Measurements from ENCODE around the gene CAPN7.

CAPN7 gene

GRCh38 chr3:15297608-15298350 lies 91.7 kb downstream of the CAPN7 start:
- no peak for DNase-seq (ENCODE audit: low read depth in 3 of 3)

GRCh38 chr3:15298504-15298903 lies 92.5 kb downstream of the CAPN7 start:
- no peak for DNase-seq (ENCODE audit: low read depth in 3 of 3)

- no peak for DNase-seq (ENCODE audit: low read depth in 3 of 3)
Measured at GRCh38 chr3:15299036-15299435, 93.0 kb downstream of the CAPN7 start.

DNA sequence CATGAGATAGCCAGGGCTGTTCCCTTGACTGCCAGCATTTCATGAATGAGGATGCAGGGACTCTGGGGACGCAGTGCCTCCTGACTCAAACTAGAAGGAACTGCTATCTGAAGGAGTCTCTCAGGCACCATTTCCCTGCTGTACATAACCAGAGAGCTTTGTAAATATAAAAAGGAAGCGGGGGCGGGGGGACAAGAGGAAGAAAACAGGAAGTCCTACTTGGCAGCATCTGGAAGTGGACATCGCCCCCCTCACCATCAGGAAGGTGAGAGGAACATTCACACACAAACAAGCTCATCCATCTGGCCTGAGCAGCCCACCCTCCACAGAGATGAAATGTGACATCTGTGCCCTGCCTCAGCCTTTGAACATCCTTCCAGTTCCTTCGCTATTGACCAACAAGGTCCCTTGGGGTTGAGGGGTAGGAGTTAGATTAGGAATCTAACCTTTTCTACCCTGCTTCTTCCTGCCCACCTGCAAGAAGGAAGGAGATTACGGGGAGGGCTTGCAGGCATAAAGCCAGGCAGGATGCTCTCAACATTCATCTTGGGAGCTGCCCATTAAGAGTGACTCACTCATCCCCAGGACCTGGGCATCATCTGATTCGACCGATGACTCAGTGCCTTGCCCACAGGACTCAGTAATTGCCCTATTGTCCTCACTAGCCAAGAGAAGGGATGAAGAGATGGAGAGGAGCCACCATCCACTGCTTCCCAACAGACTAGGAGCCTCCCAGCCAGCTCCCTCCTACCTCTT lies 94.5 kb downstream of the CAPN7 start:
- DNase-seq (ENCODE audit: low read depth in 3 of 3), result no peak

DNA sequence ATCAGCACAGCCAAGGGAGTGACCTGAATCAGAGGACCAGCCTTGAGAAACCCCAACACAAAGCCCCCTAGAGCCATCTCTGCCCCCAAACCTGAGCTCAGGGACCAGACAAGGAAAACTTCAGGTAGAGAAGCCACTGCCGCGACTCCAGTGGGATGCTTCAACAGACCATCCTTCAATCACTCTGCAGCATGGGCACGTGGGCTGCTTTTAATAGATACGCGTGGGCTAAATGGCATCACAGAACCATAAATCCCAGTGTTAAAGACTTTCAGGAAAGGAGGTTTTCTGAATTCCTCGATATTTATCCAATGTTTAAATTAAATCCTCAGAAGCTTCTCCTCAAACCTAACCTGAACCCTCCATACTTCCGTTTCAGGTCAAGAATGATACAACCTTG lies 95.7 kb downstream of the CAPN7 start:
- no peak for DNase-seq (ENCODE audit: low read depth in 3 of 3)

Data from stimulated activated CD4-positive, alpha-beta T cell treated with anti-CD3 and anti-CD28 coated beads, TNF-alpha, amount 100 ng/mL, for 24 hours (primary cell).